ENCODE results near the gene PCK1.

DNA sequence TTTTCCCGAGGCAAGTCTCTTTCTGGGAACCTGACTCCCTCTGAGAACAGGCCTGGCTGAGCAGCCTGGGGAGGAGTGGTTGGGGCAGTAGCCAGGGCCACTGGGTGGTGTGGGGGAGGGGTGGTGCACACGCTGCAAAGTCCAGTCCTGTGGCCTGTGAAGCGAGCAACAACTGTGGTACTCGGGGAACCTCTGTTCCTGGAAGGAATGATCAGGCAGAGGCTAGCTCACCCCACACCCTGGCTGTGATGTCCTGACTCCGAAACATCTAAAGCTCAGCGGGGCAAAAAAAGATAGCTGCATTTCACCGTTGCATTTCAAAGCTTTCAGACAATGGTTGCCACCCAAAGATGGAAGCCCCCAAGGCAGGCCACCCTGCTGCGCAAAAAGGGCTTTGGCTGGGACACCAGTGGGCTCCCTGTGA, 25.5 kb downstream of the PCK1 start:
- TF ChIP-seq, protein P1, sequence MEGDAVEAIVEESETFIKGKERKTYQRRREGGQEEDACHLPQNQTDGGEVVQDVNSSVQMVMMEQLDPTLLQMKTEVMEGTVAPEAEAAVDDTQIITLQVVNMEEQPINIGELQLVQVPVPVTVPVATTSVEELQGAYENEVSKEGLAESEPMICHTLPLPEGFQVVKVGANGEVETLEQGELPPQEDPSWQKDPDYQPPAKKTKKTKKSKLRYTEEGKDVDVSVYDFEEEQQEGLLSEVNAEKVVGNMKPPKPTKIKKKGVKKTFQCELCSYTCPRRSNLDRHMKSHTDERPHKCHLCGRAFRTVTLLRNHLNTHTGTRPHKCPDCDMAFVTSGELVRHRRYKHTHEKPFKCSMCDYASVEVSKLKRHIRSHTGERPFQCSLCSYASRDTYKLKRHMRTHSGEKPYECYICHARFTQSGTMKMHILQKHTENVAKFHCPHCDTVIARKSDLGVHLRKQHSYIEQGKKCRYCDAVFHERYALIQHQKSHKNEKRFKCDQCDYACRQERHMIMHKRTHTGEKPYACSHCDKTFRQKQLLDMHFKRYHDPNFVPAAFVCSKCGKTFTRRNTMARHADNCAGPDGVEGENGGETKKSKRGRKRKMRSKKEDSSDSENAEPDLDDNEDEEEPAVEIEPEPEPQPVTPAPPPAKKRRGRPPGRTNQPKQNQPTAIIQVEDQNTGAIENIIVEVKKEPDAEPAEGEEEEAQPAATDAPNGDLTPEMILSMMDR (IDR thresholded peaks at IDR 0.05; ENCODE audit: extremely low read depth in 1 of 2, insufficient read depth in 1 of 2, low read depth in 1 of 2, low read length in 2 of 2): no peak
- no peak for TF ChIP-seq EZH2 (IDR thresholded peaks at IDR 0.05; ENCODE audit: borderline replicate concordance, low read depth, low read length, severe bottlenecking)
- no peak for TF ChIP-seq POLR2A (IDR thresholded peaks at IDR 0.05; ENCODE audit: low read depth, low read length)
- TF ChIP-seq JUN (IDR thresholded peaks at IDR 0.05; ENCODE audit: borderline replicate concordance, insufficient read depth, insufficient read length, low read depth): no peak
- no peak for TF ChIP-seq GATA2 (IDR thresholded peaks at IDR 0.05; ENCODE audit: insufficient read depth, insufficient read length, low read depth, low read length)
- no peak for TF ChIP-seq POLR2AphosphoS5 (IDR thresholded peaks at IDR 0.05; ENCODE audit: insufficient read depth, low read depth, low read length)
- TF ChIP-seq MYC (IDR thresholded peaks at IDR 0.05; ENCODE audit: low read depth, low read length): no peak

Measured in endothelial cell of umbilical vein (primary cell).